Psoas muscle (tissue), 8 donors: ENCODE measurements around the gene LARP1. TPM values are rescaled to one million over a fixed set of nuclear protein-coding genes. Genes with fewer than 3 reads are reported as not detected.

ENCODE experiments used
- ATAC-seq, 4 donors: fragments of 200-7000 bp; cut with Tn5 transposase; one replicate each; pipeline ENCODE4 v1.9.1; 2020; ENCODE audit warnings: moderate library complexity in 3 of 4, mild to moderate bottlenecking in 2 of 4
- DNase-seq, 2 donors: peaks; one replicate each; pipeline ENCODE4 v3.0.0-alpha.2; 2020
- H3K27ac ChIP-seq: fragments of 200-600 bp; one replicate; pipeline ENCODE4 v1.8.0; 2022
- H3K27me3 ChIP-seq, 3 donors: fragments of 200-600 bp in 1 of 3; one replicate each; pipeline versions ENCODE4 v1.6.1 to v1.8.0; 2013 to 2022; ENCODE audit warnings: low read length in 2 of 3, mild to moderate bottlenecking in 2 of 3, moderate library complexity in 1 of 3; ENCODE audit not compliant: insufficient read depth in 3 of 3
- H3K36me3 ChIP-seq, 2 donors: fragments of 200-600 bp in 1 of 2; one replicate each; pipeline versions ENCODE4 v1.6.1 to v1.8.0; 2013 to 2022; ENCODE audit warnings: low read depth in 1 of 2, mild to moderate bottlenecking in 1 of 2, moderate library complexity in 1 of 2; ENCODE audit not compliant: insufficient read depth in 1 of 2
- H3K4me1 ChIP-seq: fragments of 200-600 bp; one replicate; pipeline ENCODE4 v1.8.0; 2022
- H3K4me3 ChIP-seq: fragments of 200-600 bp; one replicate; pipeline ENCODE4 v1.8.0; 2022; ENCODE audit warnings: mild to moderate bottlenecking
- H3K9me3 ChIP-seq: fragments of 200-600 bp; one replicate; pipeline ENCODE4 v1.8.0; 2022
- WGBS, 3 donors: extraction: QIAGEN DNeasy Blood & Tissue Kit; methylation state at CpG; one replicate each; pipeline versions ENCODE4 v1.1.6 to v1.1.7; 2013; 5-methylcytosine and 5-hydroxymethylcytosine counted together
- intact Hi-C, 2 donors: fragments of 100-400 bp; cut with DNase I; formaldehyde crosslinking; loops; one replicate each; pipeline versions ENCODE4 v1.11.0 to v1.14.2; 2022
- polyA plus RNA-seq, 3 donors: library from polyadenylated mRNA; stranded (reverse); fragments of 200-250 nt; gene quantifications; one replicate each; pipeline ENCODE4 v1.2.3, GENCODE V29; 2013
- total RNA-seq, 4 donors: library from RNA; stranded (reverse); fragmentation: NEBNext Ultra II Directional in 2 of 4; extraction: Animal tissue kit (Norgen Biotek cat#: 25700) in 2 of 4; gene quantifications; one replicate each; pipeline versions ENCODE4 v1.2.1 to v1.2.4, GENCODE V29; 2021 to 2023
- TF ChIP-seq, protein P1 (sequence below): fragments of 200-600 bp; IDR thresholded peaks from one replicate; pipeline ENCODE4 v1.8.0; 2022; ENCODE audit warnings: antibody characterized with exemption
- donor health status: healthy with polysubstance abuse.
- donor health status: DM: no; HTN: no; CAD: no; lungs with moderate emphysema.
- donor health status: Bipolar disorder and iron deficiency.
- donor health status: healthy.
- donor health status: DM: yes; HTN: yes; CAD: no.
- donor health status: DM: no; HTN: no; CAD: no.
- donor health status: DM: no; HTN: no; CAD: no.
- donor health status: DM: yes; HTN: yes; CAD: no.

The LARP1 gene
- total and polyA plus RNA-seq, 7 donors: 34.1 to 173 (median 108) TPM

DNA sequence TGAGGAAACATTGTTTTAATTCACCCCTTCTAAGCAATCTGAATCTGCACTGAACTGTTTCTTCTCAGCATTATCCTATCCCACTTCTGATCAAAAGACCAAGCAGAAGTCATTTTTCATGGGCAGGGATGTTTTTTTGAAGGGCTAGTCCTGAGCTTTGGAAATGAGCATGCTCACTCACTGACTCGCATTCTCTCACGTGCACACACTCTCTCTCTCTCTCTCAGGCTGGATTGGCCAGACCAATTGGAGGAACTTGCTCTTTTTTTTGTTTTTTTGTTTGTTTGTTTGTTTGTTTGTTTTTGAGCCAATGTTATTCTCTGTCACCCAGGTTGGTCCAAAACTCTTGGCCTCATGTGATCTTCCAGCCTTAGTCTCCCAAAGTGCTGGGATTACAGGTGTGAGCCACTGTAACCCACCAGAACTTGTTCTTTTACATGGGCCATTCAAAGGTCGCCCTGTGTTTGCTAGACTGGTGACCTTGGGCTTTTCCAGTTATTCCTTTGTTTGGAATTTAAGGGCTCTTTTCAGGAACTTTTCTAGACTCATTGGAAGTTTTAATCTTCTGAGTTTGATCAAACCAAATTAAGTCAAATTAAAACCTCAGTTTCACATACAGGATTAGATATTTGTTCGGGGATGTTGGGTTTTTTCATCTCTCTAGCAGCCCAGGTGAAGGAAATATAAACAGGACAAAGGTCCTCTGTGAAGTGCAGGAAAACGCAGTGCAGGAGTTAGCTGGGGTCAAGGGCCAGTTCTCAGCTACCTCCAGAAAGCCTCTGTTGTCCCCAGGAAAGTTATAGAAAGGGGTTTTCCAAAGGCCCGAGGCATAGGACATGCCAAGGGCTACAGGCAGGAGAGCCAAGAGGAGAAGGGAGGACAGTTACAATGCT is 82.1 kb downstream of the LARP1 start:
- intact Hi-C loops: no loop called here
- Histone ChIP-seq H3K27me3 (no peaks in the 10 kb centered on the region), H3K36me3 (peaks cover 0 to 27% of the 10 kb centered on the region in 2 donors), H3K9me3 (no peaks in the 10 kb centered on the region), H3K4me3 (no peak overlapping the region), H3K4me1 (peaks cover 9% of the 10 kb centered on the region), H3K27ac (no peak overlapping the region)
- TF ChIP-seq, protein P1, sequence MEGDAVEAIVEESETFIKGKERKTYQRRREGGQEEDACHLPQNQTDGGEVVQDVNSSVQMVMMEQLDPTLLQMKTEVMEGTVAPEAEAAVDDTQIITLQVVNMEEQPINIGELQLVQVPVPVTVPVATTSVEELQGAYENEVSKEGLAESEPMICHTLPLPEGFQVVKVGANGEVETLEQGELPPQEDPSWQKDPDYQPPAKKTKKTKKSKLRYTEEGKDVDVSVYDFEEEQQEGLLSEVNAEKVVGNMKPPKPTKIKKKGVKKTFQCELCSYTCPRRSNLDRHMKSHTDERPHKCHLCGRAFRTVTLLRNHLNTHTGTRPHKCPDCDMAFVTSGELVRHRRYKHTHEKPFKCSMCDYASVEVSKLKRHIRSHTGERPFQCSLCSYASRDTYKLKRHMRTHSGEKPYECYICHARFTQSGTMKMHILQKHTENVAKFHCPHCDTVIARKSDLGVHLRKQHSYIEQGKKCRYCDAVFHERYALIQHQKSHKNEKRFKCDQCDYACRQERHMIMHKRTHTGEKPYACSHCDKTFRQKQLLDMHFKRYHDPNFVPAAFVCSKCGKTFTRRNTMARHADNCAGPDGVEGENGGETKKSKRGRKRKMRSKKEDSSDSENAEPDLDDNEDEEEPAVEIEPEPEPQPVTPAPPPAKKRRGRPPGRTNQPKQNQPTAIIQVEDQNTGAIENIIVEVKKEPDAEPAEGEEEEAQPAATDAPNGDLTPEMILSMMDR: no peak
- WGBS, 3 donors: 84 to 89% (median 85%) methylated on average over 6 of the region's 6 CpGs
- DNase-seq (no peak), ATAC-seq (no peak)

DNA sequence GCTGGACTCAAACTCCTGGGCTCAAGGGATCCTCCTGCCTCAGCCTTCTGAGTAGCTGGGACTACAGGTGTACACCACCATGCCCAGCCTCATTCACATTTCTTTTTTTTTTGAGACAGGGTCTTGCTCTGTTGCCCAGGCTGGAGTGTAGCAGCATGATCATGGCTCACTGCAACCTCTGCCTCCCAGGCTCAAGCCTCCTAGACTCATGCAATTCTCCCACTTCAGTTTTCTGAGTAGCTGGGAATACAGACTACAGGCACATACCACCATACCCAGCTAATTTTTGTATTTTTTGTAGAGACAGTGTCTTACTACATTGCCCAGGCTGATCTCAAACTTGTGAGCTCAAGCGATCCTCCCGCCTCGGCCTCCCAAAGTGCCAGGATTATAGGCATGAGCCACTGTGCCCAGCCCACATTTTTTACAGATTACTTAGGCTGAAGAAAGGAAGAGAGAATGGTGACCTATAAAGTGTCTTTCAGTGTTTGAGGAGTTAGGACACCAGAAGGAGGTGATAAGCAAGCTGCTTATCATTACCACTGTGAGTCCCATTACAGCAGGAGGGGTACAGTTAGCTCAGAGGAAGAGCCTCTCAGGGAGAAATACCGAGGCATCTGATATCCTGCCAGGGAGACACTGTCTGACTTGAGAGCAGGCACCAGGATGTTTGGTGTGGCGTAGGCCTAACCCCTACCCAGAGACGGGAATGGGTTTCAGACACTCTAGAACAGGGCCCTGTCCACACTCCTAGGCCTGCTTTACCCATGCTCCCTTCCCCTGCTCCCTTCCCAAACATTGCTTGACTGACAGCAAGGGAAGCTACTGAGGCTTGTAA is 85.5 kb downstream of the LARP1 start:
- WGBS, 3 donors: 79 to 84% (median 81%) methylated on average over 6 of the region's 6 CpGs
- no peaks in the 10 kb centered on the region for H3K27me3 ChIP-seq
- H3K4me1 ChIP-seq: no peaks in the 10 kb centered on the region
- DNase-seq (no peak), ATAC-seq (no peak)
- H3K27ac ChIP-seq: no peak overlapping the region
- H3K36me3 ChIP-seq: peaks cover 0 to 9% of the 10 kb centered on the region in 2 donors
- TF ChIP-seq, protein P1: no peak
- intact Hi-C loops: no loop called here
- no peak overlapping the region for H3K4me3 ChIP-seq
- H3K9me3 ChIP-seq: no peaks in the 10 kb centered on the region

DNA sequence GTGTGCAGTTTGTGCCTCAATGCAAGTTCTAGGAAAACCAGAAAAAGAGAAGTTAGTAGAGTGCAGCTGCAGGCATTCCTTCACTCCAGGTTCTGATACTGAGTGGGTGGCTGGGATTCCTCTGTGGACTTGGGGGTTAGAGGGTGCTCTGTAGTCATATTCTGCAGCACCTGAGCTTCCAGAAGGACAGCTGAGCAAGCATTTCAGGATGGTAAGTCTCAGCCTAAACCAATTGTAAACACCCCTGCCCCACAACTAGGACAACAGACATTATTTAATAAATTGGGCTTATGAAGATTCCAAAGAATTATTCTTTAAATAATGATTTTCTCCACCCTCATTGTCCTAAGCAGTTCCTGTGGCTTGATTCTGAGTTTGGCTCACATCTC is 86.1 kb downstream of the LARP1 start:
- H3K9me3 ChIP-seq: no peaks in the 10 kb centered on the region
- DNase-seq: no peak
- peaks cover 0 to 9% of the 10 kb centered on the region in 2 donors for H3K36me3 ChIP-seq
- no peaks in the 10 kb centered on the region for H3K27me3 ChIP-seq
- no peak overlapping the region for H3K4me3 ChIP-seq
- TF ChIP-seq, protein P1: no peak
- intact Hi-C loops: no loop called here
- ATAC-seq: no peak
- no peaks in the 10 kb centered on the region for H3K4me1 ChIP-seq
- H3K27ac ChIP-seq: no peak overlapping the region

DNA sequence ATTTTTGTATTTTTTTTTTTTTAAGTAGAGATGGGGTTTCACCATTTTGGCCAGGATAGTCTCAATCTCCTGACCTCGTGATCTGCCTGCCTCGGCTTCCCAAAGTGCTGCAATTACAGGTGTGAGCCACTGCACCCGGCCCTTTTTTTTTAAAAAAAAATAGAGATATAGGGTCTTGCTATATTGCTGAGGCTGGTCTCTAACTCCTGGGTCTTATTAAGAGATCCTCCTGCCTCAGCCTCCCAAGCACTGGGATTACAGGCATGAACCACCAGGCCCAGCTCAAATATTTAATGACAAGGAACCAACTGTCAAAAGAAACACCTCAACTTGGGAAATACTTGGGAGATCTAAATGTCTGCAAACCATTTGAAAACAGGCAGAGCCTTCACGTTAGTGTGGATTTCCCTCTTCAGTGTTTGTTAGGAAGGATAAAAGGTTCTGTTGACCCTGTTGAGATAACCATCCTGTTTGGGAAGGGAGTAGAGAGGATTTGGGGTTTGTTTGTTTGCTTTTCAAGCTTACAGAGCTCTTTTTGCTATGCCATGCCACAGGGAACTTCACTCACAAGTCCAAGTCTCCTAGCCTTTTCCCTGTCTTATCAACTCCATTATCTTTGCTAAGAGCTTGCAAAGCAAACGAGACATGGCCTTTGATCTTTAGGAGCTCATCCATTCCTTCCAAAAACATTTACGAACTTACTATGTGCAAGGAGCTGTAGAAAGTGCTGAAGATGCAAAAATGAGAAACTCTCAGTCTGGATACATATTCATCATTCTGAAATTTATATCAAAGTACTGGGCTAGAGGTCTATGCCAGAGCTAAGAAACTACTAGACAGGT is 87.7 kb downstream of the LARP1 start:
- Histone ChIP-seq H3K36me3 (peaks cover 0 to 4% of the 10 kb centered on the region in 2 donors), H3K4me1 (no peaks in the 10 kb centered on the region), H3K27ac (no peak overlapping the region), H3K27me3 (no peaks in the 10 kb centered on the region), H3K4me3 (no peak overlapping the region), H3K9me3 (no peaks in the 10 kb centered on the region)
- intact Hi-C loops: no loop called here
- no peak for DNase-seq
- TF ChIP-seq, protein P1: no peak
- 88 to 94% (median 91%) methylated on average over 6 of the region's 6 CpGs for WGBS, 3 donors
- ATAC-seq: no peak
